CD4-positive, alpha-beta T cell treated with Interleukin-12 subunit alpha and Interleukin-12 subunit beta, for 1 hour (primary cell): ENCODE results near the gene ATP6V1B1.
A peak's percentile ranks its signal among the peaks of the same experiment; 100 is the strongest.

ENCODE experiments used
- DNase-seq: peaks from one replicate; pipeline ENCODE4 v3.0.0-alpha.2; 2020

The ATP6V1B1 gene

GRCh38 chr2:70977605-70978205 lies 42.0 kb downstream of the ATP6V1B1 start:
- DNase-seq = peak; percentile 24

GRCh38 chr2:70978341-70979179 lies 42.9 kb downstream of the ATP6V1B1 start, which contains the start of gene ANKRD53:
Gene ANKRD53, plus strand, starts transcription at chr2:70978630. Its CDS starts 16 bp downstream, at chr2:70978646.
- peak; percentile 16 for DNase-seq

- no peak for DNase-seq
These were observed 43.4 kb downstream of the ATP6V1B1 start for GRCh38 chr2:70979180-70979488.

- DNase-seq = no peak
These were observed 43.9 kb downstream of the ATP6V1B1 start for GRCh38 chr2:70979626-70980025.

DNA sequence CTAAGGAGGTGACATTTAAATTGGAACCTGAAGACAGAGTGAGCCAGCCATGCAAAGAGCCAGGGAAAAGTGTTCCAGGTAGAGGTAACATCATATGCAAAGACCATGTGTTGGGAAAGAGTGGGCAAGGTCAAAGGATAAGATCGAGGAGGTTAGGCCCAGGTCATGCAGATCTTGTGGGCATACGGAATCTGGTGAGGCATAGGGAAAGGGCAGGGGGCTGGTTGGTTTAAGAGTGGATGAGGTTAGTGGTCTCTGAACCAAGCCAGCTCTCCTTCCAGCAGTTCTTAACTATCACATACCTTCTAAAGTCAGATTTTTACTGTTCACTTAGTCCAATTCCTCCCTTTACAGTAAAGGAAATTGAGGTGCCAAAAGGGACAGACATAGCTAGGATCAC lies 45.7 kb downstream of the ATP6V1B1 start:
- DNase-seq = no peak

DNA sequence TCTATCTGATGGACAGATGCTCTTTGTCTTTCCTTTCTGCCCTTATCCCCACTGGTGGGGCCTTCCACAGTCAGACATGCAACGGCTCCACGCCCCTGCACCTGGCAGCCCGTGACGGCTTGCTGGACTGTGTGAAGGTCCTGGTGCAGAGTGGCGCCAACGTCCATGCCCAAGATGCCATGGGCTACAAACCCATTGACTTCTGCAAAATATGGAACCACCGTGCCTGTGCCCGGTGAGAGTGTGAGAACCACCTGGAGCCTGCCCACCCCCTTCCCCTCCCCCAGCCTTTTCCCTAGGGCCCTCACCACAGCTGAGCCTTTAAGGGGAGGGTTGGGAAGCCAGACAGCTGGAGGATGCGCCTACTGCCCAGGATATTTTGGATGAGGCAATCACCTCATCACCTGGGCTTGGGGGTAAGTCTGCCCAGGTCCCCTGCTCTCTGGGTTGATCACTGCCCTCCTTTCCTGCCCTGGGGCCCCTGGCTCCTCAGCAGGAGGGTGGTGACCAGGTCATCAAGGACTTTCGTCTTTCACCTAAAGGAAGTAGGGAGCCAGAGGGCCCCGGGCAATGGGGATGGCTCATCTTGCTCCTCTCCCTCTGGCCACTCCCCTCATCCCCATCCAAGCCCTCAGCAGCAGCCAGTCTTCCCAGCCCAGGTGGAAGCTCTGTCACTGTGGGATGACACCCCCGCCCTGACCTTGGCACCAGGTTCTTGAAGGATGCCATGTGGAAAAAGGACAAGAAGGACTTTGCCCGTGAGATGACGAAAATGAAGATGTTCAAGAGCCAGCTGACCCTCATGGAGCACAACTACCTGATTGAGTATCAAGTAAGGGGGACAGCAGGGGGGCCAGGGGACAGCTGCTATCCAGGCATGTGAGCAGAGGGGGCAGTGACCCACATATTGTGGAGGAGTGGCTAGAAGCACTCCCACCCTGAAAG lies 46.4 kb downstream of the ATP6V1B1 start:
- no peak for DNase-seq

DNA sequence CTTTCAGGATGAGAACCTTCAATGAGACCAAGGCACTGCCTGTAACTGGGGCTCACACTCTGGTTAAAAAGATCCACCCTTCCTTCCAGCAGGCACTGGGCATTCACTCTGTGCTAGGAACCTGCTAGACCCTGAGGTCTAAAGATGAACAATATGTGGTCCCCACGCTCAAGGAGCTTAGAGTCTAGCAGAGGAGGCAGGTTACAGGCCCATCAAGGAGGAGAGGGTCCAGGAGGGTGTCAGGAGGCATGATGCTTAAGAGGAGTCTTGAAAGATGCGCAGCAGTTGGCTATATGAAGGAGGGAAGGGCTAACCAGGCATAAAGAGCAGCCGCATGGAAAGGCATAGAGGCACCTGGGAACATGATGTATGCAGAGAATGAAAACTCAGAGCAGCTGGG lies 47.3 kb downstream of the ATP6V1B1 start:
- no peak for DNase-seq

- no peak for DNase-seq
These were observed 48.0 kb downstream of the ATP6V1B1 start for GRCh38 chr2:70983506-70984227.

GRCh38 chr2:70984228-70984575 lies 48.5 kb downstream of the ATP6V1B1 start:
- no peak for DNase-seq

DNA sequence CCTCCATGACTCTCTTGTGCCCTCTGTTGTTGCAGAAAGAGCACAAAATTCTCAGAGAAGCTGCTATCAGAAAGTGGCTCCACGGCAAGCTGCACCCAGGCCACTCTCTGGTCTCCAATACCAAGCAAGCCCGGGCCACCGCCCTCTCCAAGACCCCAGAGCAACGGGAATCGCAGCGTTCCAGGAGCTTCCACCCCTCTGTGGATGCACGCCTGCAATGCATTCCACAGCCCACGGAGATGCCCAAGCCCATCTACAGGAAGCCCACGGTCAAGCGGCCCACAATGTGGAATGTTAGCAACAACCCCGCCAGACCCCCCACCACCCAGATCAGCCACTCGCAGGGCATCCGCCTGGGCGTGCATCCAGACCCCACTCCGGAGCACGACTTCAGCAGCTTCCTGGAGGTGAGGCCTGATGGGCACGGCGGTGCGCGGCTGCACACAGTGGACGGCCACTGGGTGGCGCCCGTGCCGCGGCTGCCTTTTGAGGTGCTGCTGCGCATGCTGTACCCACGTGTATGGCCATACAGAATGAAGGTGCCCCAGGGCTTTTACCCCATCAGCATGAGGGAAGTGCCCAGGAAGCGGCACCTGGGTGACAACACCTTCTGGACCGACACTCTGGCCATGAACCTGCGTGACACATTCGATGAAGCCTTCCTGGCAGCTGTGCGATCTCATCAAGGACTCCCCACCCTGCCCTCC lies 49.0 kb downstream of the ATP6V1B1 start:
- DNase-seq = peak; percentile 84

DNA sequence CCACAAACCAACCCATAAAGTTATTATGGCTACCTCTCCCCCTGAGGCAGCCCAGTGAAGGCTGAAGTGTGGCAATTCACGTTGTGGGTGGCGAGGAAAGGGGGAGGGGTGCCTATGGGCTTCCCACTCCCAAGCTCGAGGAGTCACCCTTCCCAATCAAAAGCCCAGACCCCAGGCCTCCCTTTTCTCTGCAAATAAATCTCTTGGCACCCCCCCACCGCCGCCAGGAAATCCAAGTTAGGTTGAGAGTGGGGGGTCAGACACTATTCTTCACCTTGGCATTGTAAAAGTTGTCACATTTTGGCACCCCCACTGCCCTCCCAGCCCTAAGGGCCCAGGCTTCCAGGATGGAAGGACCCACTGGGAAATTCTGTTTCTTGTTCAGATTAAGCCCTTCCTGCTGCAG lies 49.6 kb downstream of the ATP6V1B1 start:
- DNase-seq = no peak

- DNase-seq = no peak
These were observed 50.3 kb downstream of the ATP6V1B1 start for GRCh38 chr2:70985956-70986355.

DNA sequence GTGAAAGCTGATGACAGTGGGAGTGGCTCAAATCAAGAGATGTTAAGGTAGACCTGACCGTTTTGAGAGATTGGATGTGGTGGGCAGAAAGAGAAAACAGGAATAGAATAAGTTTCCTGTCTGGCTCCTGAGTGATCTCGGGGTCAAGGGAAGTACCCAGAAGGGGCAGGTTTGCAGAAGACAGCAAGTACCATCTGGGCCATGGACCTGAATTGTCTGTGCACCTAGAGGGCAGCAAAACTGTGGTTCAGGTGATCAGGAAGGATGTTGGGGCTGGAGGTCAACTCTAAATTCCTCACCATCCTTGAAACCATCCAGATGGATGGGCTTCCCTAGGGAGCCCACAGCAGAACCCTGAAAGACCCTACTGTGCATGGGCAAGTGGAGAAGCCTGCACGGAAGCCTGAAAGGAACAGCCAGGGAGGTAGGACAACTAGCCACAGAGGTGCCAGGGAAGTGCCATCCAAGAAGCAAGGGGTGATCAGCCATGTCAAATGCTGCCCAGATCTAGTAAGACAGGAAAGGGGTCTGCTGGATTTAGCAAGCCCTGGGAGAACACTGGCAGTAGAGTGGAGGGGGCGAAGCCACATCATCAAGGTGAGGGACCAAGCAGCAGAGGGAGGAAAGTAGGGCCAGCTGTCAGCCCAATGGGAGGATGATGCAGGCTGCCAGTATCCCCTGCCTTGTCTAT lies 50.9 kb downstream of the ATP6V1B1 start:
- no peak for DNase-seq

GRCh38 chr2:70987386-70987785 lies 51.7 kb downstream of the ATP6V1B1 start:
- no peak for DNase-seq

DNA sequence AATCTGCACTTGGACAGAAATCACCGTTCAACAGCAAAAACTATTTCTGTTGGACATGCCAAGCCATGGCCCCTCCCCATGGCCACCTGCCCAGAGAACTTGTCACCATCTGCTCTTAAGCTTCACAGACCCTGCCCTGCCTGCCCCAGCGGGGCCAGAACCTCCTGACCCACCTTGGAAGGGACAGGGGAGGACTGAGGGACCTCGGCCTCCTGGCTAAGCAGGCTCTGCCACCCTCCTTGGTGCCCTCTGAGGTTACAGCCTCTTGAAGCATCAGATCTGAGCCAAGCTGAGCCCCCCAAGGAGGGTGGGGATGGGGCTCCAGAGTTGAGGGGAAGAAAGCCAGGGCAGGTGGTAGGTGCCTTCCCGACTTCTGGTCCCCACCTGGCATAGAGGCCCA lies 52.5 kb downstream of the ATP6V1B1 start:
- no peak for DNase-seq

- no peak for DNase-seq
These were observed 53.3 kb downstream of the ATP6V1B1 start for GRCh38 chr2:70988726-70989648.

GRCh38 chr2:70990216-70990615 lies 54.5 kb downstream of the ATP6V1B1 start:
- no peak for DNase-seq

GRCh38 chr2:70991142-70991541 lies 55.4 kb downstream of the ATP6V1B1 start:
- no peak for DNase-seq

- no peak for DNase-seq
These were observed 56.0 kb downstream of the ATP6V1B1 start for GRCh38 chr2:70991742-70992141.
